Mesenchymal stem cell (in vitro differentiated cells and primary cell): ENCODE data around the gene ITGB2.

Experiments used
- DNase-seq: peaks from one replicate; pipeline ENCODE4 v3.0.0-alpha.2; 2013
- H2AFZ ChIP-seq: one replicate; pipeline ENCODE4 v1.6.1; 2013; ENCODE audit warnings: low read depth, mild to moderate bottlenecking, control low read depth, inconsistent platforms, low read length, moderate library complexity
- H2AK5ac ChIP-seq: 2 replicates; pipeline ENCODE4 v1.6.1; 2013; ENCODE audit warnings: low read length, moderate library complexity, mild to moderate bottlenecking, inconsistent platforms; ENCODE audit not compliant: severe bottlenecking
- H2BK120ac ChIP-seq: one replicate; pipeline ENCODE4 v1.6.1; 2013; ENCODE audit warnings: low read depth, mild to moderate bottlenecking, inconsistent platforms, low read length, moderate library complexity
- H2BK12ac ChIP-seq, 2 experiments: one replicate each; pipeline ENCODE4 v1.6.1; 2013; ENCODE audit warnings: inconsistent platforms in 2 of 2, low read length in 2 of 2, mild to moderate bottlenecking in 2 of 2, moderate library complexity in 2 of 2, control low read depth in 1 of 2
- H2BK15ac ChIP-seq: one replicate; pipeline ENCODE4 v1.6.1; 2013; ENCODE audit warnings: mild to moderate bottlenecking, low read depth, inconsistent platforms; ENCODE audit not compliant: poor library complexity, severe bottlenecking
- H2BK5ac ChIP-seq: 2 replicates; pipeline ENCODE4 v1.6.1; 2013; ENCODE audit warnings: low read depth, mild to moderate bottlenecking, low read length, control low read depth, inconsistent platforms; ENCODE audit not compliant: poor library complexity, severe bottlenecking
- H3K14ac ChIP-seq, 2 experiments: one replicate each; pipeline ENCODE4 v1.6.1; 2013; ENCODE audit warnings: inconsistent platforms in 2 of 2, low read length in 2 of 2, control low read depth in 1 of 2, mild to moderate bottlenecking in 1 of 2, moderate library complexity in 1 of 2
- H3K18ac ChIP-seq, 2 experiments: one replicate each; pipeline ENCODE4 v1.6.1; 2013; ENCODE audit warnings: inconsistent platforms in 2 of 2, low read length in 2 of 2, control low read depth in 1 of 2, low read depth in 1 of 2, mild to moderate bottlenecking in 1 of 2
- H3K23ac ChIP-seq, 2 experiments: one replicate each; pipeline ENCODE4 v1.6.1; 2013; ENCODE audit warnings: inconsistent platforms in 2 of 2, low read length in 2 of 2, mild to moderate bottlenecking in 2 of 2, moderate library complexity in 2 of 2, control low read depth in 1 of 2
- H3K27ac ChIP-seq: 2 replicates; pipeline ENCODE4 v1.5.1; 2013; ENCODE audit warnings: mild to moderate bottlenecking, moderate library complexity, low read length, control low read depth, inconsistent platforms; ENCODE audit not compliant: poor library complexity, severe bottlenecking
- H3K27me3 ChIP-seq, 2 experiments: 2 replicates each; pipeline versions ENCODE4 v1.6.1 to v1.7.0; 2013; ENCODE audit warnings: low read length in 2 of 2, mild to moderate bottlenecking in 2 of 2, moderate library complexity in 2 of 2, control low read depth in 1 of 2, inconsistent platforms in 1 of 2; ENCODE audit not compliant: control insufficient read depth in 1 of 2, insufficient read depth in 1 of 2
- H3K36me3 ChIP-seq, 2 experiments: 2 replicates each; pipeline versions ENCODE4 v1.6.1 to v1.7.0; 2013; ENCODE audit warnings: low read length in 2 of 2, control low read depth in 1 of 2, inconsistent platforms in 1 of 2, low read depth in 1 of 2, mild to moderate bottlenecking in 1 of 2; ENCODE audit not compliant: insufficient read depth in 2 of 2, control insufficient read depth in 1 of 2
- H3K4ac ChIP-seq, 2 experiments: one replicate each; pipeline ENCODE4 v1.6.1; 2013; ENCODE audit warnings: inconsistent platforms in 2 of 2, low read length in 2 of 2, mild to moderate bottlenecking in 2 of 2, moderate library complexity in 2 of 2, control low read depth in 1 of 2, low read depth in 1 of 2
- H3K4me1 ChIP-seq: 2 replicates; pipeline ENCODE4 v1.6.1; 2013; ENCODE audit warnings: low read depth, low read length, control low read depth; ENCODE audit not compliant: control insufficient read depth, insufficient read depth
- H3K4me2 ChIP-seq: 2 replicates; pipeline ENCODE4 v1.6.1; 2013; ENCODE audit warnings: low read length, mild to moderate bottlenecking, inconsistent platforms; ENCODE audit not compliant: poor library complexity, severe bottlenecking
- H3K4me3 ChIP-seq, 2 experiments: 2 replicates each; pipeline versions ENCODE4 v1.5.1 to v1.7.0; 2013; ENCODE audit warnings: low read length in 2 of 2, mild to moderate bottlenecking in 2 of 2, control low read depth in 1 of 2, low read depth in 1 of 2; ENCODE audit not compliant: insufficient read depth in 1 of 2
- H3K79me1 ChIP-seq: replicated peaks from 2 replicates; pipeline ENCODE4 v1.6.1; 2013; ENCODE audit warnings: mild to moderate bottlenecking, control low read depth, low read length, inconsistent platforms; ENCODE audit not compliant: poor library complexity, severe bottlenecking
- H3K9ac ChIP-seq: 2 replicates; pipeline ENCODE4 v1.7.0; 2013; ENCODE audit warnings: mild to moderate bottlenecking, low read length, moderate library complexity
- H3K9me3 ChIP-seq: 2 replicates; pipeline ENCODE4 v1.7.0; 2013; ENCODE audit warnings: mild to moderate bottlenecking, low read length; ENCODE audit not compliant: control insufficient read depth
- H4K8ac ChIP-seq: one replicate; pipeline ENCODE4 v1.6.1; 2013; ENCODE audit warnings: inconsistent platforms, mild to moderate bottlenecking, low read length, moderate library complexity
- H4K91ac ChIP-seq: one replicate; pipeline ENCODE4 v1.6.1; 2013; ENCODE audit warnings: mild to moderate bottlenecking, low read length, inconsistent platforms
- WGBS: methylation state at CpG from one replicate; pipeline ENCODE4 v1.1.7; 2013; ENCODE audit warnings: mixed read lengths; 5-methylcytosine and 5-hydroxymethylcytosine counted together

Gene ITGB2

GRCh38 chr21:44888581-44889550, 31.8 kb downstream of the ITGB2 start:
- Histone ChIP-seq H3K27ac (no peak overlapping the region), H2BK120ac (no peak overlapping the region), H4K91ac (no peak overlapping the region), H2BK15ac (no peak overlapping the region), H2AFZ (no peak overlapping the region), H3K9ac (no peak overlapping the region), H3K23ac (no peak overlapping the region), H3K27me3 (peaks cover 51 to 73% of the 10 kb centered on the region in 2 experiments), H3K4me1 (no peaks in the 10 kb centered on the region), H2AK5ac (no peak overlapping the region), H3K4me3 (no peak overlapping the region), H3K4me2 (no peak overlapping the region), H3K79me1 (no peaks in the 10 kb centered on the region), H3K4ac (no peak overlapping the region), H2BK12ac (no peak overlapping the region), H2BK5ac (no peak overlapping the region), H3K18ac (no peak overlapping the region), H4K8ac (no peak overlapping the region), H3K36me3 (peaks cover 0 to 4% of the 10 kb centered on the region in 2 experiments), H3K9me3 (no peaks in the 10 kb centered on the region), H3K14ac (no peak overlapping the region)
- WGBS: 93% methylated on average over 62 of the region's 64 CpGs
- no peak for DNase-seq

DNA sequence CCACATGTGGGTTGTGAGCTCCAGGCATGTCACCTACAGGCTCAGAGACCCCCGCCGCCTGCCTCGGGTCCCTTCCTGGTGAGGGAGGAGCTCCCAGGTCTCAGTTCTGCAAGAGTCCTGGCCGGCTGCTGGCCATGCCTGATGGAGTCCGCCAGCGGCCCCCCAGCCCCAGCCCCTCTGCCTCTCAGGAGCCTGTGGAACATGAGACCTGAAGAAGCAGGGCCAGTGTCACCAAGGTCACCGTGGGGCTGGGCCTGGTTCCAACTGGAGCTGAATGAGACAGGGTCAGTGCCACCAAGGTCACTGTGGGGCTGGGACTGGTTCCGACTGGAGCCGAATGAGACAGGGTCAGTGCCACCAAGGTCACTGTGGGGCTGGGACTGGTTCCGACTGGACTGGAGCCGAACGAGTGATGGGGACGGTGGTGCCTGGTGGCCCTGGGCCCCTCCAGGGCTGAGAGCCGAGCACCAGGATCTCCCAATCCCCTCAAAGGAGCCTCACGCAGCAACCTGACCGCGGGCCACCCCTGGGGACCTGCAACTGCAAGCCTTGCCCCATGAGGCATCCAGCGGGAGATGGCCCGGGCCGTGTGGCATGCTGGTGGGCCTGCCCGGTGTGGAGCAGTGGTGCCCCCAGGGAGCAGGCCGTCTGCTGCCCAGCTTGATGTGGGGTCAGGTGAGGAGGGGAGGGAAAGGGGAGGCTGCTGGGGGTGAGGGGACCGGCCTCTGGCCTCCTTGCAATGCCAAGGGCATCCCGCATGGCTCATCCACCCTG, 32.7 kb downstream of the ITGB2 start:
- H2AK5ac ChIP-seq: no peak overlapping the region
- no peak overlapping the region for H3K23ac ChIP-seq
- H3K9ac ChIP-seq: no peak overlapping the region
- H3K4ac ChIP-seq: no peak overlapping the region
- H3K4me3 ChIP-seq: no peak overlapping the region
- no peak overlapping the region for H2BK120ac ChIP-seq
- H3K79me1 ChIP-seq: no peaks in the 10 kb centered on the region
- no peak overlapping the region for H3K14ac ChIP-seq
- no peak overlapping the region for H3K18ac ChIP-seq
- no peak for DNase-seq
- peaks cover 42 to 69% of the 10 kb centered on the region in 2 experiments for H3K27me3 ChIP-seq
- H2BK5ac ChIP-seq: no peak overlapping the region
- H2BK12ac ChIP-seq: no peak overlapping the region
- H4K91ac ChIP-seq: no peak overlapping the region
- no peak overlapping the region for H2BK15ac ChIP-seq
- WGBS: 92% methylated on average over 22 of the region's 24 CpGs
- H2AFZ ChIP-seq: no peak overlapping the region
- H4K8ac ChIP-seq: no peak overlapping the region
- no peaks in the 10 kb centered on the region for H3K4me1 ChIP-seq
- H3K27ac ChIP-seq: no peak overlapping the region
- H3K4me2 ChIP-seq: no peak overlapping the region
- H3K9me3 ChIP-seq: no peaks in the 10 kb centered on the region
- H3K36me3 ChIP-seq: peaks cover 0 to 4% of the 10 kb centered on the region in 2 experiments

DNA sequence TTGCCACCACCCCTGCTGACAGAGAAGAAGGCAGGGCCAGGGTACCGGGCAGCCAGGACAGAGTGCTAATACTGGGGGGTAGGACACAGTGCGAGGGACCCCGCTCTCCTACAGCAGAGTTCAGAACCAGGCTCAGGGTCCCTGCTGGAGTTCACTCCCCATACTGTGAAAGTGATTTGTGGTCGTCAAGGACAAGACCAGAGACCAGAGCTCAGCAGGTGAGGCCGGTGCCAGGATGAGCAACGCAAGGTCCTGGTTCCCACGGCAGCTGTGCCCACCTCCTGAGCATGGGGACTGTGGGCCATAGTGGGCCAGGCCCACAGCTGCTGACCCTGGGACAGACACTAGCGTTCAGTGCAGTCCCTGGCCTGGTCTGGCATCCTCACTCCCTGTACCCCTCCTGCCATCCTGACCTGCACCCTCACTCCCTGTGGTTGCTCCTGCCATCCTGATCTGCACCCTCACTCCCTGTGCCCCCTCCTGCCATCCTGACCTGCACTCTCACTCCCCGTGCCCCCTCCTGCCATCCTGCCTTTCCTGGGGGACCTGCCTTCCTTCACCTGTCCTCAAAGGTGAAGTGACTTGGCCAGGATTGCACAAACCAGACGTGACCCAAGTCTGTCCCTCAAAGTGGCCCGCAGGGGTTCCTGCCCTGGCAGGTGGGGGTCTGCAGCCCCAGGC, 33.4 kb downstream of the ITGB2 start:
- Histone ChIP-seq H3K4ac (no peak overlapping the region), H2AFZ (no peak overlapping the region), H3K36me3 (peaks cover 0 to 4% of the 10 kb centered on the region in 2 experiments), H3K9ac (no peak overlapping the region), H3K79me1 (no peaks in the 10 kb centered on the region), H3K23ac (no peak overlapping the region), H3K4me3 (no peak overlapping the region), H3K4me2 (no peak overlapping the region), H2BK5ac (no peak overlapping the region), H2BK12ac (no peak overlapping the region), H3K4me1 (no peaks in the 10 kb centered on the region), H3K27me3 (peaks cover 40 to 64% of the 10 kb centered on the region in 2 experiments), H2BK120ac (no peak overlapping the region), H4K8ac (no peak overlapping the region), H3K9me3 (no peaks in the 10 kb centered on the region), H2AK5ac (no peak overlapping the region), H4K91ac (no peak overlapping the region), H3K14ac (no peak overlapping the region), H2BK15ac (no peak overlapping the region), H3K18ac (no peak overlapping the region), H3K27ac (no peak overlapping the region)
- 87% methylated on average over 11 of the region's 11 CpGs for WGBS
- no peak for DNase-seq
